ENCODE results near the gene KCTD18.

GRCh38 chr2:200442471-200442870 is 67.4 kb downstream of the KCTD18 start:
- TF ChIP-seq CTCF (IDR thresholded peaks at IDR 0.05): no peak
- TF ChIP-seq POLR2AphosphoS5 (IDR thresholded peaks at IDR 0.05): no peak
- no peak for TF ChIP-seq POLR2A (IDR thresholded peaks at IDR 0.05)

Measured in upper lobe of left lung (tissue), 4 donors.